ENCODE results near the gene BSPRY. TPM values are rescaled to one million over a fixed set of nuclear protein-coding genes. Genes with fewer than 3 reads are reported as not detected.

Gene BSPRY
- total and polyA plus RNA-seq, 2 of the 13 experiments (the other 11 are each of a cell fraction or from before 2014, with no cell fraction given), result 0.09 to 0.26 TPM

GRCh38 chr9:113387560-113388230 lies 38.4 kb downstream of the BSPRY start (continued):
- TF ChIP-seq FOSL2 (CRISPR knock-in tag; IDR thresholded peaks at IDR 0.05) (peak; percentile 52), TBP (CRISPR knock-in tag; IDR thresholded peaks at IDR 0.05) (no peak), MTF2 (CRISPR knock-in tag; IDR thresholded peaks at IDR 0.05; ENCODE audit: borderline replicate concordance) (no peak), ZNF597 (CRISPR knock-in tag; IDR thresholded peaks at IDR 0.05) (no peak), HHEX (CRISPR knock-in tag; IDR thresholded peaks at IDR 0.05) (no peak; the same call in 1 of the 2 replicates), ATAD3A (CRISPR knock-in tag; IDR thresholded peaks at IDR 0.05) (no peak), ZNF616 (CRISPR knock-in tag; IDR thresholded peaks at IDR 0.05; ENCODE audit: low read depth) (no peak), ZNF574 (CRISPR knock-in tag; IDR thresholded peaks at IDR 0.05) (peak; percentile 75; the same call in 1 of the 2 replicates), ZNF350 (CRISPR knock-in tag; IDR thresholded peaks at IDR 0.05; ENCODE audit: borderline replicate concordance, low read depth) (peak; percentile 47; the same call in 1 of the 2 replicates), ZSCAN12 (CRISPR knock-in tag; IDR thresholded peaks at IDR 0.05) (no peak), ZBTB40 (IDR thresholded peaks at IDR 0.05) (no peak), ZBTB40 (CRISPR knock-in tag; IDR thresholded peaks at IDR 0.05) (peak; percentile 74), ZFAT (CRISPR knock-in tag; conservative IDR thresholded peaks at IDR 0.05) (no peak), ZNF670 (CRISPR knock-in tag; IDR thresholded peaks at IDR 0.05; ENCODE audit: borderline replicate concordance) (no peak), ZNF136 (CRISPR knock-in tag; IDR thresholded peaks at IDR 0.05; ENCODE audit: low read depth) (no peak)
- TF ChIP-seq, protein P1, sequence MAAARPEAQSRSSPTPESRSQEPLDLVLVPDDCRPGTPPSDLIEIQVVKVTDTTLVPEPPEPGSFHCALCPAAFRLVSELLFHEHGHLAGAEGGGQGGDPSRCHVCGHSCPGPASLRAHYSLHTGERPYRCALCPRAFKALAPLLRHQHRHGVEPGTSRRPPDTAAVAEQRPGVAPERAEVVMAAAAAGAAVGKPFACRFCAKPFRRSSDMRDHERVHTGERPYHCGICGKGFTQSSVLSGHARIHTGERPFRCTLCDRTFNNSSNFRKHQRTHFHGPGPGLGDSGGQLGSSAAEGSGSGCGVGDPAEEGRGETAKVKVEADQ (CRISPR knock-in tag; IDR thresholded peaks at IDR 0.05; ENCODE audit: borderline replicate concordance), result no peak
